ENCODE data around the gene CRYGN.
A peak's percentile ranks its signal among the peaks of the same experiment; 100 is the strongest.

Gene CRYGN

GRCh38 chr7:151438864-151439601 is 908 bp downstream of the CRYGN start:
- no peak for DNase-seq (ENCODE audit: low spot score)

- DNase-seq (ENCODE audit: low spot score) = no peak
Observed at GRCh38 chr7:151437866-151438516, 1.9 kb downstream of the CRYGN start.

DNA sequence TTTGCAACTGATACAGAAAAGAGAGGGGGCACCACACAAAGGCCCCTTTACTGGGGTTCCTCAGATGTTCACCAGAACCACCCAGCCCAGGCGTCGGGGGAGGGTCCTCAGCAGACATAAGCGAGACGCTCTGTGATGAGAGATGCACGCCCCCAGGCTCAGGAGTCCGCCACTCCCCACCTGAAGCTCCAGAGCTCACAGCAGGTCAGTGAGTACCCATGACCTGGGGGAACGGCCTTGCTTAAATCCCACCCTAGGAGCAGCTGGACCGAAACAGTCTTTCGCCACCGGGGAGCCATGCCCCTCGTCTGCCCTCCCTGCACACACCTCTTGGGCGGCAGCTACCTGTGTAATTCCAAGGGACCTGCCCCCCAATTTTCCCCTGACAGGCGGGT is 2.8 kb downstream of the CRYGN start:
- DNase-seq (ENCODE audit: low spot score) = no peak

DNA sequence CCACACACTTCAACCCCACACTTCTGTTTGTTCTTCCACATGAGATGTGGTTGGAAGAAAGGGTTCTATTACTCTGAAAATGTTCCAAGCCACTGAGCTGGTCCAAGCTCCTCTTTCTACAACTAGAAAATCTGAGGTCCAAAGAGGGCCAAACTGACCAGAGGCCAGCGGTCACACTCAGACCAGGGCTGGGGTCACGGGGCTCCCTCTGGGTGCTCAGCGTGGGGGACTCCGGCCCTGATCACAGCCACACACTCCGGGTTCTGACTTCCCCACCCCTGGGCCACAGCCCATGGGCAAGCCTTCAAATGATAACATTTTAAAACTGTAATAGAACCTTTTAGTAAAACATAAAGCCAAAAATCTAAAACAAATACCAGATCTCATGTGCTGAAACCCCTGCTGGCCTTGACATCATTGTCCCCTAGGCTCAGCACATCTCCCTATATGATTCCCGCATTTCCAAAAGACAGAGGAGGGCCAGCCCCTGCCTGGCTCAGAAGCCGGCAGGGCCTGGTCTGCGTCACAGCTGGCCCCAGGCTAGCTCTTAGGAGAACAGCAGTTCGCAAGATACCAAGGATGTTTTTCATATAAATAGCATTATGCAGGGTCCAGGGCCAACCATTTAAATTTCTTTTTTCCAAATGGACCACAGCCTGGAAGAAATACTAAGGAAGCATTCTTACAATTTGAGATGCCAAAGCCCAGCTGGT is 3.3 kb downstream of the CRYGN start:
- DNase-seq (ENCODE audit: low spot score) = no peak

- DNase-seq (ENCODE audit: low spot score) = no peak
Observed at GRCh38 chr7:151435971-151436370, 4.0 kb downstream of the CRYGN start.

DNA sequence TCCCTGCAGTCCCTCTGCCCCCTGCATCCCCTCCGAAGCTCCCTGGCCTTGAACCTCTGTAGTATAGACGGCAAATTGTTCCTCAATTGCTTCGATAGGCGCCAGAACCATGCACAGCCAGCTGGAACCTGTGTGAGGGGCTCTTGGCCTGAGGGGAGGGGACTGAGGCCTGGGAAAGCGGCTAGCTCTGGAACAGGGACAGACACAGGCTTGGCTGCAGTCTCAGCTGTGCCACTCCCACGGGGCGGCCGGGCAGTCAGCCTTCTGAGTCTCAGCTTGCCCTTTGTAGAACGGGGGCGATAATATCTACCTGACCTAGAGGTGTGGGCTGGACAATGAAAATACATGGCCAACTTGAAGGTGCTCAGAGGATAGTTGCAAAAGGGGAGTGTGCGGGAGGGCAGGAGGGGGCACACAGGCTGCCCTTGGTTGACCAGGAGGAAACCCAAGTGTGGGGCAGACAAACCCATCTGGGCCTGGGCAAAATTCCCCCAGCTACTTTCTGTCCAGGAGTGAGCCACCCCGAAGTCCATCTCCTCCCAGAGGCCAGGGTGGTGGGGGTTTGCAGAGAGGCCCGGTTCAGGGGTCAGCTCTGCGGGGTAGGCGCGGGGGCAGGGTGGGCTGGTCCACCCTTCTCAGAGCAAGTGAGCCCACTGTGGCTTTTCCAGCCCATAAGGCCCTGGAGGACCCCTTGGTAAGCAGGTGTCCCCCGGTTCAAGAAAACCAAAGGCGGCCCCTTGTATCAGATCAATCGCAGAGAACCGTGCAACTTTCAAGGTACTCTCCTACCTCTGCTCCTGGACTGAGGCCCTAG is 4.6 kb downstream of the CRYGN start:
- DNase-seq (ENCODE audit: low spot score) = no peak

DNA sequence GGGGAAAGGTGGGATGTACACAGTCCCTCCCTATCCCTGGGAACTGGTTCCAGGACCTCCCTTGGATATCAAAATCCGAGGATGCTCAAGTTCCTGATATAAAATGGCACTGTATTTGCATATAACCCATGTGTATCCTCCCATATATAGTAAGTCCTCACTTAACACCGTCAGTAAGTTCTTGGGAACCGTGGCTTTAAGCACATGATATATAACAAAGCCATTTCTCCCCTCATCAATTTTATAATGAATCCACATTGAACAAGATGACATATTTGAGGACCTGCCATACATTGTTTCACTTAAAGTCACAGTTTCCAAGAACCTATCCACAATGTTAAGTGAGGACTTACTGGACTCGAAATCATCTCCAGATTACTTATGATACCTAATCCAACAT is 5.4 kb downstream of the CRYGN start:
- no peak for DNase-seq (ENCODE audit: low spot score)

DNA sequence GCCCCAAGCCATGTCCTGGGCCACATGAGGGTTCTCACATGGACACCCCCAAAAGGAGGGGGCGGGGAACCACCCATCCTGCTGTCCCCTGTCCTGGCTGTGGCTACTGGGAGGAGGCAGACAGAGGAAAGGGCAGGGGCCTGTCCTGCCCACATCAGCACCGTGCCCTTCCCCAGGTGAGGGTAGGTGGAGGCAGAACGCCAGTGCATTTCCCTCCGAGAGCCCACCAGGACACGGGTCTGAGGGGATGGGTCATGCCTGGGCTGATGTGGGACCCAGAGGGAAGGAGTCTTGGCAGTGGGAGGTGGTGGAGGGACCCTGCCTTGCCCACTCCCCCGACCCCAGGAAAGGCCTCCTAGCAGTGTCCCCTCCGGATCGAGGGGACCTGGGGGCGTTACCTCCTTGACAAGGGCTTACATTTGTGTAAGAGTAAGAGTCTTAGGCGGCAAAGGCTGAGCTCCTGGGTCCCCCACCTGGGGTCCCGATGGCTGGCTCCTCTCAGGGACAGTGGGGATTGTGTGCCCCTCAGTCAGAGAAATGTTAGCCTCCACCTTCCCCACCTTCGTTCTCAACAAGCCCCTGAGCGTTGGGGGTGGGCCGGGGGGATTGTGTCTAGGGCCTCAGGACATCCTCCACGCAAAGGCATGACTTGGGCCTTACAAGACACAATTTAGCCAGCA is 6.1 kb downstream of the CRYGN start:
- no peak for DNase-seq (ENCODE audit: low spot score)

GRCh38 chr7:151432658-151433521 is 7.1 kb downstream of the CRYGN start:
- DNase-seq (ENCODE audit: low spot score) = no peak

- DNase-seq (ENCODE audit: low spot score) = no peak
Observed at GRCh38 chr7:151431768-151432311, 8.1 kb downstream of the CRYGN start.

DNA sequence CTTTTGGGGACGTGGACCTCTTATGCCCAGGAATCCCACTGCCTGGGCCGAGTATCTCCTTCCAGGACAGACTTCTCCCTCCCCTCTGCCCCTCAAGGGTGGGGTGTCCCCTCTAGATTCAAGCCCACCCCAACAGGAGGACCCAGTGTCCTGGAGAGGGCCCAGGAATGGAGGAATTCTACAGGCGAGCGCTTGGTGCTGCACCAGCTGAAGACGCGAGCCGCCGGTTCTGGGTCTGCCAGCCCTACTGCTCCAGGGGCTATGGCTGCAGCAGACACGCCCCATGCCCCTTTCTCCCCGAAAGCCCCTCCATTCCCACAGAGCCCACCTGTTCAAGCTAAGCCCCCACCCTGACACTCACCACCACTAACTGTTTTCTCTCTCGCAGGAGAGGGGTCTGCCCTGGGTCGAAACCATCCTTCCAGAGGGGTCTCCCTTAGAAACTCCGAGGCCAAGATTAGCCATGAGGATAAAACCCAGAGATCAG is 8.6 kb downstream of the CRYGN start:
- no peak for DNase-seq (ENCODE audit: low spot score)

GRCh38 chr7:151430391-151431205 is 9.3 kb downstream of the CRYGN start:
- no peak for DNase-seq (ENCODE audit: low spot score)

GRCh38 chr7:151429560-151430331 is 10.2 kb downstream of the CRYGN start:
- DNase-seq (ENCODE audit: low spot score) = no peak

- DNase-seq (ENCODE audit: low spot score) = no peak
Observed at GRCh38 chr7:151429237-151429559, 10.7 kb downstream of the CRYGN start.

- DNase-seq (ENCODE audit: low spot score) = peak; percentile 77
Observed at GRCh38 chr7:151428378-151429236, 11.3 kb downstream of the CRYGN start.

DNA sequence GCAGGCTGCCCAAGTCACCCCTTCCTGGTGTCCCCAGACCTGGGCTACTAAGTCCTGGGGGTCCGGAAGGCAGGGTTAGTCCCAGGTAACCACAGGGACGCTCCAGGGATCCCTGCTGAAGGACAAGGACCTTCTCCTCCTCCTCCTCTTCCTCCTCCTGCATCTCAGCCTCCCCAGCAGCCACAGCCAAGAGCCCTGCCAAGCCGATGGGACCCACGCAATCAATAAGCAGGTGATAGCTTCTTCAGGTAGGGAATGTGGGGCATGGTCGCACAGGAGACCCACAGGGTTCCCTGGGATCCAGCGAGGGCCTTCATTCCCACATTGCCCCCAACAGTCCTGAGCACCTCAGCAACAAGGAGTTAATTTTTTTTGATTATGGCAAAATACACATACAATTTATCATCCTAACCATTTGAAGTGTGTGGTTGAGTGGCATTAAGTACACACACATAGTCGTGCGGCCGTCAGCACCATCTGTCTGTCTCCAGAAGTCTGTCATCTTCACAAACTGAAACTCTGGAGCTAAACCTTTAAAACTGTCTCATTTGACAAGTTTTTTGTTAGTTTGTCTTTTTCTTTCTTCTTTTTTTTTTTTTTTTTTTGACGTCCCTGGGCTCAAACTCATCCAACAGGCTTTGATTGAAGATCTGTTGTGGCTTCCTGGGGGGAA is 12.1 kb downstream of the CRYGN start:
- DNase-seq (ENCODE audit: low spot score) = no peak

Data from ecto neural progenitor cell (in vitro differentiated cells).